SHP77 (cell line): Measurements from ENCODE around the gene IGF2BP1.
"Not testable (repeated sequence)": the region's sequence is repeated elsewhere in the genome, so short reads cannot be mapped to it uniquely, and the experiment has no call there.

ENCODE experiments used
- DNase-seq, 2 experiments: peaks; one replicate each; lab custom pipeline; 2025; lab: John Stamatoyannopoulos, UW

IGF2BP1 gene

GRCh38 chr17:49054342-49055092, 57.3 kb downstream of the IGF2BP1 start:
- no peak for DNase-seq

- DNase-seq, result no peak
Observed at GRCh38 chr17:49055181-49055927, 58.2 kb downstream of the IGF2BP1 start.

GRCh38 chr17:49061524-49061943, 64.3 kb downstream of the IGF2BP1 start:
- DNase-seq, result no peak

GRCh38 chr17:49063652-49064051, 66.5 kb downstream of the IGF2BP1 start:
- no peak for DNase-seq

- DNase-seq, result no peak
Observed at GRCh38 chr17:49067163-49067562, 70.0 kb downstream of the IGF2BP1 start.

- no peak for DNase-seq
Observed at GRCh38 chr17:49069585-49070273, 72.5 kb downstream of the IGF2BP1 start.

GRCh38 chr17:49071106-49071505, 73.9 kb downstream of the IGF2BP1 start:
- no peak for DNase-seq

GRCh38 chr17:49074851-49075540, 77.8 kb downstream of the IGF2BP1 start:
- no peak for DNase-seq

GRCh38 chr17:49076573-49077384, 79.6 kb downstream of the IGF2BP1 start:
- DNase-seq, result no peak

- no peak for DNase-seq
Observed at GRCh38 chr17:49078248-49078647, 81.1 kb downstream of the IGF2BP1 start.

- no peak for DNase-seq
Observed at GRCh38 chr17:49079840-49080663, 82.9 kb downstream of the IGF2BP1 start.

- DNase-seq, result no peak
Observed at GRCh38 chr17:49082231-49082630, 85.0 kb downstream of the IGF2BP1 start.

- not testable (repeated sequence) for DNase-seq
Observed at GRCh38 chr17:49085046-49085445, 87.9 kb downstream of the IGF2BP1 start.

- no peak for DNase-seq
Observed at GRCh38 chr17:49085565-49086315, 88.6 kb downstream of the IGF2BP1 start.

- no peak for DNase-seq
Observed at GRCh38 chr17:49086316-49086605, 89.1 kb downstream of the IGF2BP1 start.

GRCh38 chr17:49086649-49087048, 89.5 kb downstream of the IGF2BP1 start:
- DNase-seq, result no peak

GRCh38 chr17:49089094-49089493, 91.9 kb downstream of the IGF2BP1 start:
- DNase-seq, result no peak

GRCh38 chr17:49090878-49091594, 93.9 kb downstream of the IGF2BP1 start:
- DNase-seq, result no peak

- no peak for DNase-seq
Observed at GRCh38 chr17:49093131-49093530, 95.9 kb downstream of the IGF2BP1 start.
